Spleen (tissue), 7 donors: ENCODE measurements around the gene PODXL2.

Source experiments
- POLR2A ChIP-seq, 3 donors: fragments of 450-650 bp; IDR thresholded peaks; one replicate each; pipeline ENCODE4 v1.5.1; 2017; ENCODE audit warnings: antibody characterized with exemption in 3 of 3, mild to moderate bottlenecking in 1 of 3
- TF ChIP-seq, protein P1 (sequence below), 11 experiments: fragments of 200-600 bp in 7 of 11; fragments of 450-650 bp in 4 of 11; sonication (generic) in 4 of 11; IDR thresholded peaks in 8 of 11; conservative IDR thresholded peaks in 3 of 11; 1 replicate in 7 of 11; 2 replicates in 4 of 11; pipeline versions ENCODE4 v1.4.0 to v1.8.0; 2016 to 2021; ENCODE audit warnings: antibody characterized with exemption in 11 of 11, inconsistent platforms in 4 of 11, mild to moderate bottlenecking in 1 of 11
- donor health status: DM: no; HTN: no; CAD: no; lungs with moderate emphysema.
- donor health status: DM: no; HTN: no; CAD: no.
- donor health status: DM: no; HTN: no; CAD: no.

DNA sequence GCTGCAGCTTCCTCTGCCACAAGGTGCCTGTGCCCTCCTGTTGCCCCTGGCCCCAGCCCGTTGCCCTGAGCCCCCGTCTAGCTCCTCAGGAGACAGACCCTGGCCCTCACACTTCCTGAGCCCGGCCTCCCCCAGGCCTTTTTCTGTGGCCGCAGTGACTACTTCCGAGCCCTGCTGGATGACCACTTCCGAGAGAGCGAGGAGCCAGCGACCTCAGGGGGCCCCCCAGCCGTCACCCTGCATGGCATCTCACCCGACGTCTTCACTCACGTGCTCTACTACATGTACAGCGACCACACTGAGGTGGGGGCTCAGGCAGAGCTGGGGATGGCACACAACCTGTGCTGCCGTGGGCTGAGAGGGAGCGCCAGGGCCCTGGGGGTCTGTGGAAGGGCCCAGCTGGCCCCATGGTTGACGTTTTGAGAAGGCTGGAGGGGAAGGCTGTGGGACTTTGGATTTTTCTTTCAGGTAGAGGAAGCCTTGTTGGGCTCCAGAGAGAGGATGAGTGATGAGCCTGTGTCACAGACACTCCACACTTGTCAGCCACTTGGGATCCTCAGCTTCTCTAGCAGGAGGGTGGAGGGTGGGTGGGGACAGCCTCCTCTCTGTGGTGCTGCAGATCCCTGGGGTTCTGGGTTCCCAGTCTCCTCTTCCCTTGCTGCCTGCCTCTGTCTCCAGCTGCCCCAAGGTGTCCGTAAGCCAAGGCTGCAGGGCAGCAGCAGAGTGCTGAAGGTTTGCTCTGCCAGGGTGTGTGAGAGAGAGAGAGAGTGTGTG is 48.7 kb downstream of the PODXL2 start:
- TF ChIP-seq, protein P1, sequence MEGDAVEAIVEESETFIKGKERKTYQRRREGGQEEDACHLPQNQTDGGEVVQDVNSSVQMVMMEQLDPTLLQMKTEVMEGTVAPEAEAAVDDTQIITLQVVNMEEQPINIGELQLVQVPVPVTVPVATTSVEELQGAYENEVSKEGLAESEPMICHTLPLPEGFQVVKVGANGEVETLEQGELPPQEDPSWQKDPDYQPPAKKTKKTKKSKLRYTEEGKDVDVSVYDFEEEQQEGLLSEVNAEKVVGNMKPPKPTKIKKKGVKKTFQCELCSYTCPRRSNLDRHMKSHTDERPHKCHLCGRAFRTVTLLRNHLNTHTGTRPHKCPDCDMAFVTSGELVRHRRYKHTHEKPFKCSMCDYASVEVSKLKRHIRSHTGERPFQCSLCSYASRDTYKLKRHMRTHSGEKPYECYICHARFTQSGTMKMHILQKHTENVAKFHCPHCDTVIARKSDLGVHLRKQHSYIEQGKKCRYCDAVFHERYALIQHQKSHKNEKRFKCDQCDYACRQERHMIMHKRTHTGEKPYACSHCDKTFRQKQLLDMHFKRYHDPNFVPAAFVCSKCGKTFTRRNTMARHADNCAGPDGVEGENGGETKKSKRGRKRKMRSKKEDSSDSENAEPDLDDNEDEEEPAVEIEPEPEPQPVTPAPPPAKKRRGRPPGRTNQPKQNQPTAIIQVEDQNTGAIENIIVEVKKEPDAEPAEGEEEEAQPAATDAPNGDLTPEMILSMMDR (IDR thresholded peaks at IDR 0.05 in 8 of 11, conservative IDR thresholded peaks at IDR 0.05 in 3 of 11): no peak
- no peak for TF ChIP-seq POLR2A (IDR thresholded peaks at IDR 0.05)
